ENCODE results near the gene CELSR2.

DNA sequence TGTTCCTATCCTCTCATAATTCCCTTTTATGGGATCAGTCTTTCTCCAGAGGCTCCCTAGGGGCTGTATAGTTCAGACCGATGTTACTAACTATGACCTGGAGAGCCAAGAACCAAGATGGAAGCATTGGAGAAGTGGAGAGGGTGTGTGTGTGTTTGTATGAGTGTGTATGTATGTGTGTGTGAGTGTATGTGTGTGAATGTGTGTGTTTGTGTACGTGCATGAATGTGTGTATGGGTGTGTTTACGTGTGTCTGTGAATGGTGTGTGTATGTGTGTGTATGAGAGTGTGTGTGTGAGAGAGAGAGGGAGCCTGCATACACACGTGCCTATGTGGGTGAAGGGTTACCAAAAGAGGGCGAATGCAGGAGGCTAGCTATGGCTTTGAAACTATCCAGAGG, 52.5 kb downstream of the CELSR2 start:
- TF ChIP-seq POLR2A (IDR thresholded peaks at IDR 0.05) (no peak), CTCF (IDR thresholded peaks at IDR 0.05) (no peak)
